Cardiac muscle cell (in vitro differentiated cells and primary cell): Measurements from ENCODE around the gene SLC9C1. TPM values are rescaled to one million over a fixed set of nuclear protein-coding genes. Genes with fewer than 3 reads are reported as not detected.

ENCODE experiments used
- DNase-seq, 2 donors: peaks; one replicate each; pipeline versions ENCODE4 v3.0.0 to v3.0.0-alpha.2; 2010 to 2017; ENCODE audit warnings: low read depth in 1 of 2, low spot score in 1 of 2
- H3K27ac ChIP-seq: fragments of 200-600 bp; sonication (generic); 2 replicates; pipeline ENCODE4 v1.5.1; 2016
- H3K27me3 ChIP-seq: fragments of 200-600 bp; sonication (generic); 2 replicates; pipeline ENCODE4 v1.6.0; 2016; ENCODE audit warnings: control low read depth
- H3K36me3 ChIP-seq: fragments of 200-600 bp; sonication (generic); 2 replicates; pipeline ENCODE4 v1.5.1; 2016; ENCODE audit warnings: control low read depth
- H3K4me1 ChIP-seq: fragments of 200-600 bp; sonication (generic); 2 replicates; pipeline ENCODE4 v1.8.1; 2017; ENCODE audit warnings: low read depth, mild to moderate bottlenecking, mixed run types
- H3K4me3 ChIP-seq: fragments of 200-600 bp; sonication (generic); 2 replicates; pipeline ENCODE4 v1.5.1; 2016; ENCODE audit warnings: mild to moderate bottlenecking
- H3K9me3 ChIP-seq: fragments of 200-600 bp; sonication (generic); 2 replicates; pipeline ENCODE4 v1.5.1; 2017; ENCODE audit warnings: low read depth, mild to moderate bottlenecking, control low read depth
- polyA plus RNA-seq: library from polyadenylated mRNA; unstranded; fragments of >200 nt; fragmentation: Nextera tagmentation; extraction: Ambion mirVana; gene quantifications from 2 replicates; pipeline ENCODE4 v1.2.1, GENCODE V29; 2016
- total RNA-seq: library from RNA; depleted of rRNA; stranded (reverse); fragments of >200 nt; gene quantifications from 2 replicates; pipeline ENCODE4 v1.2.3, GENCODE V29; 2016
- TF ChIP-seq, protein P1 (sequence below): IDR thresholded peaks from 2 replicates; pipeline ENCODE4 v1.5.1; 2012; ENCODE audit warnings: low read depth, mild to moderate bottlenecking, low read length

Gene SLC9C1
- total and polyA plus RNA-seq, 2 experiments from 2014 or later = 0.12 to 0.22 TPM

DNA sequence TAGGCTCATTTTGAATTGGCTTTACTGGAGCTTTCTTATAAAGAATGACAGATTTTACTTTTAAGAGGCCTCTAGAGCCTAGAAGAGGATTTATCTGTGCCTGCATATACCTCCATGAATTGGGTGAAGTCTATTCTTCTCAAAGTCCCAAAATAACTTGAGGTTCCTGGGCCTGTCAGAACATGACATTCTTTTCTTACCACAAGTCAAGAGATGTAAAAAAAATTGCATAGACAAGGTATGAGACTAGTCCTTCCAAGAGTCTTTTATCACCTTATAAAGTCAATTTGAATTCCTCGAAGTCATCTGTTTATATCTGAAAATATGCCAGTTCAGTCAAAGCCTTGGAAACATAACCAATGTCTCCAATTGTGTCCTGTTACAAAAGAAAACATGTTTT, 21.8 kb upstream of the SLC9C1 start:
- no peak for DNase-seq
- Histone ChIP-seq H3K36me3 (no peaks in the 10 kb centered on the region), H3K27ac (no peak overlapping the region), H3K4me1 (peaks cover 22% of the 10 kb centered on the region), H3K4me3 (no peak overlapping the region), H3K9me3 (no peaks in the 10 kb centered on the region), H3K27me3 (no peaks in the 10 kb centered on the region)
- TF ChIP-seq, protein P1, sequence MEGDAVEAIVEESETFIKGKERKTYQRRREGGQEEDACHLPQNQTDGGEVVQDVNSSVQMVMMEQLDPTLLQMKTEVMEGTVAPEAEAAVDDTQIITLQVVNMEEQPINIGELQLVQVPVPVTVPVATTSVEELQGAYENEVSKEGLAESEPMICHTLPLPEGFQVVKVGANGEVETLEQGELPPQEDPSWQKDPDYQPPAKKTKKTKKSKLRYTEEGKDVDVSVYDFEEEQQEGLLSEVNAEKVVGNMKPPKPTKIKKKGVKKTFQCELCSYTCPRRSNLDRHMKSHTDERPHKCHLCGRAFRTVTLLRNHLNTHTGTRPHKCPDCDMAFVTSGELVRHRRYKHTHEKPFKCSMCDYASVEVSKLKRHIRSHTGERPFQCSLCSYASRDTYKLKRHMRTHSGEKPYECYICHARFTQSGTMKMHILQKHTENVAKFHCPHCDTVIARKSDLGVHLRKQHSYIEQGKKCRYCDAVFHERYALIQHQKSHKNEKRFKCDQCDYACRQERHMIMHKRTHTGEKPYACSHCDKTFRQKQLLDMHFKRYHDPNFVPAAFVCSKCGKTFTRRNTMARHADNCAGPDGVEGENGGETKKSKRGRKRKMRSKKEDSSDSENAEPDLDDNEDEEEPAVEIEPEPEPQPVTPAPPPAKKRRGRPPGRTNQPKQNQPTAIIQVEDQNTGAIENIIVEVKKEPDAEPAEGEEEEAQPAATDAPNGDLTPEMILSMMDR = no peak

GRCh38 chr3:112314649-112315048, 20.6 kb upstream of the SLC9C1 start:
- H3K27me3 ChIP-seq = no peaks in the 10 kb centered on the region
- H3K9me3 ChIP-seq = no peaks in the 10 kb centered on the region
- DNase-seq = no peak
- H3K27ac ChIP-seq = no peak overlapping the region
- peaks cover 10% of the 10 kb centered on the region for H3K4me1 ChIP-seq
- no peak overlapping the region for H3K4me3 ChIP-seq
- no peaks in the 10 kb centered on the region for H3K36me3 ChIP-seq
- TF ChIP-seq, protein P1 = no peak

DNA sequence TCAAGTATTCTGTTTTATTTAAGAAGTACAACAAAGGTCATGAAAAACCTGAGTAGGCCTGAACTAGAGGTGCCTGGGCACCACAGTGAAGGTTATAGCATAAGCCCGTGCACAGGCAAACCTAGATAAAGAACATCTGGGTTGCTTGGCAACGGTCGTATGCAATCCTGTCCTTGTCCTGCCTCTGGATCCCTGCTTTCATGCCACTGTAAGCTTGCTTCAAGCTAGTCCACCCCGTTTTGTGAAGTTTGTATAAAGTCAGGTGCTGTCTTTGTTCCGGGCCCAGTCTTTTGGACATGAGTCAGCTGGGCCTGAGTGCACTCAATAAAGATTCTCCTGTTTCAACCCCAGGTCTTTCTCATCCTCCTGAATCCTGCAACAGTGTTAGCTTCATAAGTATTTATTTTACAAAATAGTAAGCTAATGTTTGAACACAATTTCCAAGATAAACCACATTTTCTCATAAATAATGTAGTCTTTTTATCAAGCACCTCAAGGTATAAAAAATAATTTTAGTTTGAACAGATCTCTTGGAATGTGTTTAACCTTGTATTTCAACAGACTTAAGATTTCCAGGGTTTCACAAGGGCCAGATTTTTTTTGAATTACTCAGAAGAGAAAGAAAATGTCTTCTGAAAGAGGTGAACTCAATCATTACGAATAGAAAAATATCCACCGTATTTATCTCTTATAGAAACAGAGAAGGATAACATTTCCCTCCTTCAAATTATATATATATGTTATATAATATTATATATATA, 14.3 kb upstream of the SLC9C1 start:
- Histone ChIP-seq H3K27ac (peak overlapping the region; percentile 28), H3K36me3 (no peaks in the 10 kb centered on the region)
- TF ChIP-seq, protein P1 = no peak

GRCh38 chr3:112307557-112307956, 13.5 kb upstream of the SLC9C1 start:
- H3K27ac ChIP-seq = no peak overlapping the region
- no peak for DNase-seq

More for the DNA sequence above, 14.3 kb upstream of the SLC9C1 start:
- peaks cover 22% of the 10 kb centered on the region for H3K4me1 ChIP-seq
- H3K27me3 ChIP-seq = no peaks in the 10 kb centered on the region
- peak; percentile 76 to 90 for DNase-seq
- no peak overlapping the region for H3K4me3 ChIP-seq
- no peaks in the 10 kb centered on the region for H3K9me3 ChIP-seq

GRCh38 chr3:112306825-112307224, 12.8 kb upstream of the SLC9C1 start:
- H3K27ac ChIP-seq = no peak overlapping the region
- H3K4me1 ChIP-seq = peaks cover 32% of the 10 kb centered on the region
- H3K4me3 ChIP-seq = no peak overlapping the region
- no peaks in the 10 kb centered on the region for H3K27me3 ChIP-seq
- TF ChIP-seq, protein P1 = no peak
- no peaks in the 10 kb centered on the region for H3K36me3 ChIP-seq
- no peak for DNase-seq
- no peaks in the 10 kb centered on the region for H3K9me3 ChIP-seq

More at GRCh38 chr3:112307557-112307956, 13.5 kb upstream of the SLC9C1 start:
- peaks cover 25% of the 10 kb centered on the region for H3K4me1 ChIP-seq
- TF ChIP-seq, protein P1 = no peak
- no peaks in the 10 kb centered on the region for H3K27me3 ChIP-seq
- no peaks in the 10 kb centered on the region for H3K36me3 ChIP-seq
- H3K9me3 ChIP-seq = no peaks in the 10 kb centered on the region
- no peak overlapping the region for H3K4me3 ChIP-seq
